GM19467 (cell line): ENCODE measurements around the gene SCN9A.

ENCODE experiments used
- ATAC-seq: cut with Tn5 transposase; IDR thresholded peaks from one replicate; pipeline ENCODE4 v1.9.1; 2021; ENCODE audit warnings: mild to moderate bottlenecking, moderate library complexity; ENCODE audit not compliant: unreplicated experiment

The SCN9A gene

GRCh38 chr2:166184789-166185188, 191.0 kb downstream of the SCN9A start:
- ATAC-seq: no peak

GRCh38 chr2:166181813-166182154, 194.0 kb downstream of the SCN9A start:
- no peak for ATAC-seq

- peak; percentile 94 for ATAC-seq
These were observed 194.6 kb downstream of the SCN9A start for GRCh38 chr2:166180951-166181812.

GRCh38 chr2:166179201-166179600, 196.5 kb downstream of the SCN9A start:
- no peak for ATAC-seq

- ATAC-seq: no peak
These were observed 202.5 kb downstream of the SCN9A start for GRCh38 chr2:166173263-166173662.

- no peak for ATAC-seq
These were observed 204.5 kb downstream of the SCN9A start for GRCh38 chr2:166171216-166171615.

GRCh38 chr2:166170356-166170755, 205.4 kb downstream of the SCN9A start:
- ATAC-seq: no peak

GRCh38 chr2:166167449-166167848, 208.3 kb downstream of the SCN9A start:
- ATAC-seq: no peak

- no peak for ATAC-seq
These were observed 212.0 kb downstream of the SCN9A start for GRCh38 chr2:166163775-166164174.

GRCh38 chr2:166158546-166158945, 217.2 kb downstream of the SCN9A start:
- ATAC-seq: no peak

GRCh38 chr2:166157578-166157977, 218.2 kb downstream of the SCN9A start:
- ATAC-seq: no peak

GRCh38 chr2:166156985-166157490, 218.7 kb downstream of the SCN9A start:
- no peak for ATAC-seq

GRCh38 chr2:166155589-166155988, 220.2 kb downstream of the SCN9A start:
- ATAC-seq: no peak

- ATAC-seq: no peak
These were observed 220.9 kb downstream of the SCN9A start for GRCh38 chr2:166154685-166155338.

GRCh38 chr2:166152064-166152463, 223.7 kb downstream of the SCN9A start:
- ATAC-seq: no peak

- ATAC-seq: no peak
These were observed 227.0 kb downstream of the SCN9A start for GRCh38 chr2:166148500-166149400.

GRCh38 chr2:166147883-166148282, 227.9 kb downstream of the SCN9A start:
- no peak for ATAC-seq
